ENCODE measurements around the gene LTK.
"Not testable (repeated sequence)": the region's sequence is repeated elsewhere in the genome, so short reads cannot be mapped to it uniquely, and the experiment has no call there.

LTK gene

GRCh38 chr15:41473418-41473817, 40.2 kb downstream of the LTK start:
- no peak for DNase-seq

- DNase-seq, result not testable (repeated sequence)
Measured at GRCh38 chr15:41469644-41470043, 44.0 kb downstream of the LTK start.

- no peak for DNase-seq
Measured at GRCh38 chr15:41466711-41467110, 46.9 kb downstream of the LTK start.

- DNase-seq, result no peak
Measured at GRCh38 chr15:41465822-41466421, 47.7 kb downstream of the LTK start.

GRCh38 chr15:41464889-41465580, 48.6 kb downstream of the LTK start:
- no peak for DNase-seq

- DNase-seq, result no peak
Measured at GRCh38 chr15:41462084-41462795, 51.4 kb downstream of the LTK start.
